HCT116 (cell line): ENCODE results near the gene ZXDC. TPM values are rescaled to one million over a fixed set of nuclear protein-coding genes. Genes with fewer than 3 reads are reported as not detected.

Source experiments
- ATAC-seq: fragments of 200-7000 bp; cut with Tn5 transposase; 2 replicates; pipeline ENCODE4 v1.9.1; 2020; ENCODE audit warnings: mild to moderate bottlenecking, moderate library complexity
- BruUV-seq: library from RNA; stranded (reverse); fragments of 400-500 nt; replicated peaks from 2 replicates; lab custom pipeline; 2021; lab: Mats Ljungman, UMichigan
- CTCF ChIA-PET: fragments of 300-600 bp; sonication (Branson Sonifier 250); formaldehyde crosslinking; loops from one replicate; lab custom pipeline; 2021; ENCODE audit warnings: antibody characterized with exemption; lab: Charles Lee
- POLR2A ChIA-PET: fragments of 300-600, 350-600 bp; sonication (Branson Sonifier 250); formaldehyde crosslinking; loops from one replicate; lab custom pipeline; 2021; ENCODE audit warnings: antibody characterized with exemption; lab: Charles Lee
- RAD21 ChIA-PET, 2 experiments: fragments of 300-600 bp; sonication (Branson Sonifier 250); formaldehyde crosslinking; loops; one replicate each; lab custom pipeline; 2023; ENCODE audit warnings: low total read pairs in 2 of 2; ENCODE audit not compliant: uncharacterized antibody in 2 of 2, unreplicated experiment in 2 of 2, low non-redundant PET in 1 of 2; lab: Charles Lee
- DNase-seq: peaks from one replicate; pipeline ENCODE4 v3.0.0-alpha.2; 2010; ENCODE audit warnings: low read depth, low spot score
- H2AFZ ChIP-seq: fragments of 200-600 bp; shearing (Covaris generic), sonication (generic); 2 replicates; pipeline ENCODE4 v1.6.1; 2017; ENCODE audit warnings: low read depth, mixed run types, mixed read lengths, antibody characterized with exemption, low read length; ENCODE audit not compliant: poor library complexity, severe bottlenecking
- H3K27ac ChIP-seq: 2 replicates; pipeline ENCODE4 v1.5.1; 2012; ENCODE audit warnings: low read depth, low read length
- H3K27me3 ChIP-seq: fragments of 200-600 bp; sonication (generic); 2 replicates; pipeline ENCODE4 v1.6.1; 2016; ENCODE audit warnings: mixed run types, low read length, mixed read lengths; ENCODE audit not compliant: insufficient read depth
- H3K36me3 ChIP-seq, 2 experiments: fragments of 200-500 bp in 1 of 2; fragments of 200-600 bp in 1 of 2; sonication (Bioruptor generic) in 1 of 2; sonication (generic) in 1 of 2; 2 replicates each; pipeline versions ENCODE4 v1.5.1 to v1.6.1; 2014 to 2016; ENCODE audit warnings: low read length in 2 of 2, inconsistent platforms in 1 of 2, mixed read lengths in 1 of 2, mixed run types in 1 of 2; ENCODE audit not compliant: insufficient read depth in 2 of 2, control insufficient read depth in 1 of 2
- H3K4me1 ChIP-seq, 2 experiments: fragments of 200-600 bp in 1 of 2; sonication (generic) in 1 of 2; 2 replicates each; pipeline versions ENCODE4 v1.5.1 to v1.6.1; 2012 to 2017; ENCODE audit warnings: low read length in 2 of 2, inconsistent platforms in 1 of 2, mild to moderate bottlenecking in 1 of 2, mixed read lengths in 1 of 2, mixed run types in 1 of 2, moderate library complexity in 1 of 2; ENCODE audit not compliant: insufficient read depth in 2 of 2, control insufficient read depth in 1 of 2
- H3K4me2 ChIP-seq: fragments of 200-600 bp; sonication (generic); 2 replicates; pipeline ENCODE4 v1.6.1; 2017; ENCODE audit warnings: mixed run types, low read length, mixed read lengths
- H3K4me3 ChIP-seq, 2 experiments: fragments of 200-600 bp in 1 of 2; sonication (generic) in 1 of 2; replicated peaks in 1 of 2; 2 replicates each; pipeline ENCODE4 v1.5.1; 2011 to 2016; ENCODE audit warnings: low read length in 2 of 2, control low read depth in 1 of 2, low read depth in 1 of 2, mild to moderate bottlenecking in 1 of 2, mixed read lengths in 1 of 2, mixed run types in 1 of 2
- H3K79me2 ChIP-seq: fragments of 200-600 bp; sonication (generic); 2 replicates; pipeline ENCODE4 v1.6.1; 2017; ENCODE audit warnings: mild to moderate bottlenecking, mixed run types, low read length, moderate library complexity, mixed read lengths; ENCODE audit not compliant: insufficient read depth
- H3K9ac ChIP-seq: fragments of 200-600 bp; sonication (generic); 2 replicates; pipeline ENCODE4 v1.6.1; 2016; ENCODE audit warnings: low read length, mixed read lengths
- H3K9me2 ChIP-seq: fragments of 200-600 bp; sonication (generic), shearing (Covaris generic); 2 replicates; pipeline ENCODE4 v1.6.1; 2017; ENCODE audit warnings: mixed run types, mild to moderate bottlenecking, moderate library complexity; ENCODE audit not compliant: insufficient read depth
- H3K9me3 ChIP-seq, 2 experiments: fragments of 200-500 bp in 1 of 2; fragments of 200-600 bp in 1 of 2; sonication (Bioruptor generic) in 1 of 2; sonication (generic) in 1 of 2; 2 replicates each; pipeline ENCODE4 v1.6.1; 2014 to 2017; ENCODE audit warnings: low read length in 2 of 2, mixed read lengths in 2 of 2, inconsistent platforms in 1 of 2, low read depth in 1 of 2, mild to moderate bottlenecking in 1 of 2, mixed run types in 1 of 2, moderate library complexity in 1 of 2; ENCODE audit not compliant: control insufficient read depth in 1 of 2, insufficient read depth in 1 of 2
- H4K20me1 ChIP-seq: fragments of 200-600 bp; sonication (generic), shearing (Covaris generic); 2 replicates; pipeline ENCODE4 v1.6.1; 2017; ENCODE audit warnings: mixed run types, mild to moderate bottlenecking, moderate library complexity; ENCODE audit not compliant: insufficient read depth
- CBX3 ChIP-seq: IDR thresholded peaks from 2 replicates; pipeline ENCODE4 v1.6.1; 2012; ENCODE audit warnings: low read depth
- EGR1 ChIP-seq: IDR thresholded peaks from 2 replicates; pipeline ENCODE4 v1.6.1; 2012; ENCODE audit warnings: low read depth
- ELF1 ChIP-seq: IDR thresholded peaks from 2 replicates; pipeline ENCODE4 v1.6.1; 2012; ENCODE audit warnings: low read depth, borderline replicate concordance
- EZH2 ChIP-seq: fragments of 200-600 bp; sonication (generic); IDR thresholded peaks from 2 replicates; pipeline ENCODE4 v1.6.1; 2017; ENCODE audit warnings: antibody characterized with exemption, mixed run types
- RAD21 ChIP-seq: IDR thresholded peaks from 2 replicates; pipeline ENCODE4 v1.6.1; 2012; ENCODE audit warnings: low read depth, mild to moderate bottlenecking
- SIN3A ChIP-seq: IDR thresholded peaks from 2 replicates; pipeline ENCODE4 v1.6.1; 2012; ENCODE audit warnings: low read depth
- SP1 ChIP-seq: IDR thresholded peaks from 2 replicates; pipeline ENCODE4 v1.6.1; 2012; ENCODE audit warnings: low read depth
- SRF ChIP-seq: IDR thresholded peaks from 2 replicates; pipeline ENCODE4 v1.6.1; 2012; ENCODE audit warnings: low read depth
- TCF7L2 ChIP-seq: IDR thresholded peaks from 2 replicates; pipeline ENCODE4 v1.7.0; 2011; ENCODE audit warnings: borderline replicate concordance, inconsistent platforms; ENCODE audit not compliant: insufficient read depth, insufficient read length; ENCODE audit errors: extremely low read depth
- YY1 ChIP-seq: IDR thresholded peaks from 2 replicates; pipeline ENCODE4 v1.6.1; 2011; ENCODE audit warnings: low read length, low read depth, moderate library complexity, mild to moderate bottlenecking; ENCODE audit not compliant: insufficient replicate concordance; ENCODE audit errors: extremely low read depth
- intact Hi-C: fragments of 100-400 bp; cut with micrococcal nuclease; formaldehyde crosslinking; loops from 2 replicates; pipeline ENCODE4 v1.10.0; 2022
- total RNA-seq: library from RNA; stranded (reverse); gene quantifications from one replicate; pipeline ENCODE4 v1.2.1, GENCODE V29; 2021; ENCODE audit not compliant: unreplicated experiment
- TF ChIP-seq, protein P1 (sequence below), 3 experiments: fragments of 200-600 bp in 1 of 3; sonication (generic) in 1 of 3; IDR thresholded peaks in 2 of 3; conservative IDR thresholded peaks in 1 of 3; 2 replicates each; pipeline ENCODE4 v1.5.1; 2012 to 2017; ENCODE audit warnings: low read depth in 2 of 3, low read length in 2 of 3, antibody characterized with exemption in 1 of 3, borderline replicate concordance in 1 of 3, control low read depth in 1 of 3, mild to moderate bottlenecking in 1 of 3, mixed read lengths in 1 of 3, mixed run types in 1 of 3, moderate library complexity in 1 of 3; ENCODE audit not compliant: insufficient read depth in 1 of 3
- TF ChIP-seq, protein P2 (sequence below): IDR thresholded peaks from 2 replicates; pipeline ENCODE4 v1.6.1; 2012
- TF ChIP-seq, protein P3 (sequence below): IDR thresholded peaks from 2 replicates; pipeline ENCODE4 v1.6.1; 2012; ENCODE audit warnings: low read depth

ZXDC gene
- total RNA-seq, 1 experiment from 2014 or later = 29.9 TPM

DNA sequence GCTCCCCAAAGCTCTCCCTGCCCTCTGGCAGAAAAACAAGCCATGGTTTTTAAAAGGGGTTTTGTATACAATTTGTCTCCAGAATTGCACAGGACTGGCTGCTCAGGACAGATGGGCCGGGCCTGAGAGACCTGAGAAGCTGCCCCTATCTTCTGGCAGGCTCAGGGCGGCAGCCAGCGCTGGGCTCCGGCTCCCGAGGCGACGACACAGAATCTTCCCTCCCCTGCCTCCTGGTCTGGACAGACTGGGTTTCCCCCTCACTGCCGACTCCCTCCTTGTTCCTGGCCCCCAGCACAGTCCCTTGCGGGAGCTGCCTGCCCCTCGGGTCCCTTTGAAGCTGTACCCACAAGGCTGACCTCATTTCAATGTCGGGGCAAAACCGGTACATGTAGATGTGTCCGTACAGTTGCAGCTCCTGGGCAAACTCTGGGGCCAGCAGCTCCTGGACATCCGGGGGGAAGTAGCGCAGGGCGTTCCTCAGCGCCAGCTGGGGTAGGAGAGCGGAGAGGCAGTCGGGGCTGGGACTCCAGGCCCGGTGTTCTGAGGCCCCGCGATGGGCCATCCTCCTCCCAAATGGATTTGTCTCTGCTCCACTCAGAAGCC lies 34.7 kb upstream of the ZXDC start:
- Histone ChIP-seq H3K27me3 (no peaks in the 10 kb centered on the region), H4K20me1 (no peaks in the 10 kb centered on the region), H2AFZ (no peak overlapping the region), H3K4me2 (no peak overlapping the region), H3K79me2 (no peaks in the 10 kb centered on the region), H3K9me3 (no peaks in the 10 kb centered on the region), H3K9ac (no peak overlapping the region), H3K36me3 (no peaks in the 10 kb centered on the region), H3K9me2 (no peaks in the 10 kb centered on the region), H3K4me3 (no peak overlapping the region), H3K27ac (no peak overlapping the region), H3K4me1 (peaks cover 0 to 11% of the 10 kb centered on the region in 2 experiments; a peak in 2 of 4 replicates)
- intact Hi-C loops = no loop called here
- ATAC-seq = no peak
- ChIA-PET RAD21 (no interaction called here), POLR2A (no interaction called here), CTCF (no interaction called here)
- no TSS peak for BruUV-seq
- no peak for TF ChIP-seq CBX3
- TF ChIP-seq SRF = no peak
- no peak for TF ChIP-seq EZH2
- TF ChIP-seq, protein P1, sequence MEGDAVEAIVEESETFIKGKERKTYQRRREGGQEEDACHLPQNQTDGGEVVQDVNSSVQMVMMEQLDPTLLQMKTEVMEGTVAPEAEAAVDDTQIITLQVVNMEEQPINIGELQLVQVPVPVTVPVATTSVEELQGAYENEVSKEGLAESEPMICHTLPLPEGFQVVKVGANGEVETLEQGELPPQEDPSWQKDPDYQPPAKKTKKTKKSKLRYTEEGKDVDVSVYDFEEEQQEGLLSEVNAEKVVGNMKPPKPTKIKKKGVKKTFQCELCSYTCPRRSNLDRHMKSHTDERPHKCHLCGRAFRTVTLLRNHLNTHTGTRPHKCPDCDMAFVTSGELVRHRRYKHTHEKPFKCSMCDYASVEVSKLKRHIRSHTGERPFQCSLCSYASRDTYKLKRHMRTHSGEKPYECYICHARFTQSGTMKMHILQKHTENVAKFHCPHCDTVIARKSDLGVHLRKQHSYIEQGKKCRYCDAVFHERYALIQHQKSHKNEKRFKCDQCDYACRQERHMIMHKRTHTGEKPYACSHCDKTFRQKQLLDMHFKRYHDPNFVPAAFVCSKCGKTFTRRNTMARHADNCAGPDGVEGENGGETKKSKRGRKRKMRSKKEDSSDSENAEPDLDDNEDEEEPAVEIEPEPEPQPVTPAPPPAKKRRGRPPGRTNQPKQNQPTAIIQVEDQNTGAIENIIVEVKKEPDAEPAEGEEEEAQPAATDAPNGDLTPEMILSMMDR (IDR thresholded peaks at IDR 0.05 in 2 of 3, conservative IDR thresholded peaks at IDR 0.05 in 1 of 3; ENCODE audit: borderline replicate concordance in 1 of 3, insufficient read depth in 1 of 3, low read depth in 2 of 3, low read length in 2 of 3) = no peak
- no peak for TF ChIP-seq SIN3A
- no peak for TF ChIP-seq EGR1
- DNase-seq = no peak

DNA sequence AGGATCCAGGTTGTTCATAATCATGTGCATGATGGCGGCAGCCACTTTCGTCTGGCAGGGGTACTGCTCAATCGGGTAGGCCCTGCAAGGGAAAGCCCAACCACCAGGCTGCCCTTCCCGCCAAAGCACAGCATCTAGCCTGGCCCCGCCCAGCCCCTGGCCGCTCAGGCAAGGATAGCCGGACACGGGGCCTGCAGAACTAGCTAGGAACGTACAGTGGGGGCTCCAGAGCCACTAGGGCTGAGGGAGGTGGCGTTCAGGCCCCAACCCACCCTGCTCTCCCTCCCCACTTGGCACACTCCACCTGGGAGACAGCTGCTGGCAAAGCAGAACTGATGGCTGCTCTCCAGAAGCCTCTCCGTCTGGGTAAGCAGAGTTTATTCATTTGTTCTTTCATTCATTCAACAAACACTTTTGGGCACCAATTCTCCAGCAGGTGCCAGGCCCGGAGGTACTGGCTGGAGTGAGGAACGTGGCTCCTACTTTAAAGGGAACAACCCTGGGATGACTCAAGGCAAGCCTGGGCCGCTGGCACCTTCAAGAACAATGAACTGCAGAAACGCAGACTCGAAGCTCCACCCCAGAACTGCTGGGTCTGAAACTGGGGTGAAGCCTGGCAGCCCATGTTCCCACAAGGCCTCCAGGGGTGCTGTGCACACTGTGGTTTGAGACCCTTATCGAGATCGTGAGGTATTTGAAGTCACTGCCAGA lies 34.1 kb upstream of the ZXDC start:
- BruUV-seq = no TSS peak
- no peak for ATAC-seq
- Histone ChIP-seq H3K9me3 (no peaks in the 10 kb centered on the region), H3K4me2 (no peak overlapping the region), H3K9ac (no peak overlapping the region), H3K9me2 (no peaks in the 10 kb centered on the region), H2AFZ (no peak overlapping the region), H4K20me1 (no peaks in the 10 kb centered on the region), H3K79me2 (no peaks in the 10 kb centered on the region), H3K4me1 (peaks cover 0 to 11% of the 10 kb centered on the region in 2 experiments; a peak in 2 of 4 replicates), H3K27me3 (peaks cover 2% of the 10 kb centered on the region; the same call in 1 of the 2 replicates), H3K4me3 (no peak overlapping the region), H3K27ac (no peak overlapping the region), H3K36me3 (no peaks in the 10 kb centered on the region)
- intact Hi-C loops = no loop called here
- POLR2A ChIA-PET = no interaction called here
- RAD21 ChIA-PET = no interaction called here
- CTCF ChIA-PET = no interaction called here
- no peak for DNase-seq
- no peak for TF ChIP-seq YY1
- no peak for TF ChIP-seq EZH2
- TF ChIP-seq SIN3A = no peak
- TF ChIP-seq, protein P2, sequence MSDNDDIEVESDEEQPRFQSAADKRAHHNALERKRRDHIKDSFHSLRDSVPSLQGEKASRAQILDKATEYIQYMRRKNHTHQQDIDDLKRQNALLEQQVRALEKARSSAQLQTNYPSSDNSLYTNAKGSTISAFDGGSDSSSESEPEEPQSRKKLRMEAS = no peak
- TF ChIP-seq, protein P3, sequence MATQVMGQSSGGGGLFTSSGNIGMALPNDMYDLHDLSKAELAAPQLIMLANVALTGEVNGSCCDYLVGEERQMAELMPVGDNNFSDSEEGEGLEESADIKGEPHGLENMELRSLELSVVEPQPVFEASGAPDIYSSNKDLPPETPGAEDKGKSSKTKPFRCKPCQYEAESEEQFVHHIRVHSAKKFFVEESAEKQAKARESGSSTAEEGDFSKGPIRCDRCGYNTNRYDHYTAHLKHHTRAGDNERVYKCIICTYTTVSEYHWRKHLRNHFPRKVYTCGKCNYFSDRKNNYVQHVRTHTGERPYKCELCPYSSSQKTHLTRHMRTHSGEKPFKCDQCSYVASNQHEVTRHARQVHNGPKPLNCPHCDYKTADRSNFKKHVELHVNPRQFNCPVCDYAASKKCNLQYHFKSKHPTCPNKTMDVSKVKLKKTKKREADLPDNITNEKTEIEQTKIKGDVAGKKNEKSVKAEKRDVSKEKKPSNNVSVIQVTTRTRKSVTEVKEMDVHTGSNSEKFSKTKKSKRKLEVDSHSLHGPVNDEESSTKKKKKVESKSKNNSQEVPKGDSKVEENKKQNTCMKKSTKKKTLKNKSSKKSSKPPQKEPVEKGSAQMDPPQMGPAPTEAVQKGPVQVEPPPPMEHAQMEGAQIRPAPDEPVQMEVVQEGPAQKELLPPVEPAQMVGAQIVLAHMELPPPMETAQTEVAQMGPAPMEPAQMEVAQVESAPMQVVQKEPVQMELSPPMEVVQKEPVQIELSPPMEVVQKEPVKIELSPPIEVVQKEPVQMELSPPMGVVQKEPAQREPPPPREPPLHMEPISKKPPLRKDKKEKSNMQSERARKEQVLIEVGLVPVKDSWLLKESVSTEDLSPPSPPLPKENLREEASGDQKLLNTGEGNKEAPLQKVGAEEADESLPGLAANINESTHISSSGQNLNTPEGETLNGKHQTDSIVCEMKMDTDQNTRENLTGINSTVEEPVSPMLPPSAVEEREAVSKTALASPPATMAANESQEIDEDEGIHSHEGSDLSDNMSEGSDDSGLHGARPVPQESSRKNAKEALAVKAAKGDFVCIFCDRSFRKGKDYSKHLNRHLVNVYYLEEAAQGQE = no peak
- TF ChIP-seq TCF7L2 = no peak
- TF ChIP-seq CBX3 = no peak
- no peak for TF ChIP-seq SRF
- no peak for TF ChIP-seq RAD21
- no peak for TF ChIP-seq ELF1
- no peak for TF ChIP-seq SP1
